Fibroblast of villous mesenchyme (primary cell): ENCODE data around the gene NUP98. TPM values are rescaled to one million over a fixed set of nuclear protein-coding genes. Genes with fewer than 3 reads are reported as not detected.

Experiments
- DNase-seq: peaks from one replicate; pipeline ENCODE4 v3.0.0-alpha.2; 2010; ENCODE audit warnings: low read depth
- H3K4me3 ChIP-seq: 2 replicates; pipeline ENCODE4 v1.5.1; 2011; ENCODE audit warnings: low read depth, mild to moderate bottlenecking, low read length
- total RNA-seq: library from RNA; depleted of rRNA; stranded (reverse); fragments of >200 nt; gene quantifications from 2 replicates; pipeline ENCODE4 v1.2.3, GENCODE V29; 2012
- TF ChIP-seq, protein P1 (sequence below): IDR thresholded peaks from 2 replicates; pipeline ENCODE4 v1.5.1; 2012; ENCODE audit warnings: low read depth, mild to moderate bottlenecking, low read length; ENCODE audit not compliant: insufficient read depth

Gene NUP98
- total RNA-seq, 1 donor, result 183 TPM

DNA sequence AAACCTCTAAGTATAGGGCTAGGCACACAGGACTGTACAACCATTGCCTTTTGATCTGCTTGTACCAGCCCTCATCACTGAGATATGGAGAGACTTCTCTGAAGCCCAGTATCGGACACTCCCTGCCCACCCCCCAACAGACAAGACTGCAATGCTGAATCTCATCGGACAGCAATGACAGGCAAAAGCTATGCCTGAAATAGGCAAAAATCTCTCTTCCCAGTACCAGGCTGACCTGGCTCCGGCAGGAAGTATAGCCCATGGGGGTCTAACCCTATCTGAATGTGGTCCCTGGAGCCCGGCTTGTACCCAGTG lies 37.0 kb upstream of the NUP98 start:
- TF ChIP-seq, protein P1, sequence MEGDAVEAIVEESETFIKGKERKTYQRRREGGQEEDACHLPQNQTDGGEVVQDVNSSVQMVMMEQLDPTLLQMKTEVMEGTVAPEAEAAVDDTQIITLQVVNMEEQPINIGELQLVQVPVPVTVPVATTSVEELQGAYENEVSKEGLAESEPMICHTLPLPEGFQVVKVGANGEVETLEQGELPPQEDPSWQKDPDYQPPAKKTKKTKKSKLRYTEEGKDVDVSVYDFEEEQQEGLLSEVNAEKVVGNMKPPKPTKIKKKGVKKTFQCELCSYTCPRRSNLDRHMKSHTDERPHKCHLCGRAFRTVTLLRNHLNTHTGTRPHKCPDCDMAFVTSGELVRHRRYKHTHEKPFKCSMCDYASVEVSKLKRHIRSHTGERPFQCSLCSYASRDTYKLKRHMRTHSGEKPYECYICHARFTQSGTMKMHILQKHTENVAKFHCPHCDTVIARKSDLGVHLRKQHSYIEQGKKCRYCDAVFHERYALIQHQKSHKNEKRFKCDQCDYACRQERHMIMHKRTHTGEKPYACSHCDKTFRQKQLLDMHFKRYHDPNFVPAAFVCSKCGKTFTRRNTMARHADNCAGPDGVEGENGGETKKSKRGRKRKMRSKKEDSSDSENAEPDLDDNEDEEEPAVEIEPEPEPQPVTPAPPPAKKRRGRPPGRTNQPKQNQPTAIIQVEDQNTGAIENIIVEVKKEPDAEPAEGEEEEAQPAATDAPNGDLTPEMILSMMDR, result no peak
- DNase-seq, result no peak
- H3K4me3 ChIP-seq, result no peak overlapping the region

DNA sequence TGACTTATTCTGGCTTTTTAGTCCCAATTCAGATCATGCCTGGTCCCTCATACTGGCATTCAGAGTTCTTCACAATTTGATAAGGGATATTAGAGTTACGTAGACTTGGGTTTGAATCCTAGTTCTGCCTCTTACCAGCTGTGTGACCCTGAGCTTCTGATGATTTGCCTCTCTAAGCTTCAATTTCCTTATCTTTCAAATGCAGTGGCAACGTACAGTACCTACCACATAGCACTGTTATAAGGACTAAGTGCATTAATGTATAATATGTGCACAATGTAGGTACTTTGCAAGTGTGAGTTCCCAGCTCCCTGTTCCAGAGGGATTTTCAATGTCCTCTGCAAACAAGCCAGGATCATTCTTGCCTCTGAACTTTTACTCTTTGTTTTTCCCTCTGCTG lies 36.1 kb upstream of the NUP98 start:
- H3K4me3 ChIP-seq, result no peak overlapping the region
- DNase-seq, result no peak

DNA sequence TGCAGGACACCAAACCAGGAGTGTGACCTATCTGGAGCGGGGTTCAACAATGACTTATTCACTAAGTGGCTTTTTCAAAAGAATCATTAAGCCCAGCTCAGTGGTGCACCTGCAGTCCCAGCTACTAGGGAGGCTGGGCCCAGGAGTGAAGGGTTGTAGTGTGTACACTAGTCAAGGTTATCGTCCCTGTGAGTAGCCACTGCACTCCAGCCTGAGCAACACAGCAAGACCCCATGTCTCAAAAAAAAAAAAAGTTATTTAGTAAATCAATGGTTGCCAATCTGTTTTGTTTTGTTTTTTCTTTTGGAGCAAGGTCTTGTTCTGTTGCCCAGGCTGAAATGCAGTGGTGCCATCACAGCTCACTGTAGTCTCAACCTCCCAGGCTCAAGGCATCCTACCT lies 35.5 kb upstream of the NUP98 start:
- DNase-seq, result no peak

More for the DNA sequence above, 36.1 kb upstream of the NUP98 start:
- TF ChIP-seq, protein P1, result no peak

DNA sequence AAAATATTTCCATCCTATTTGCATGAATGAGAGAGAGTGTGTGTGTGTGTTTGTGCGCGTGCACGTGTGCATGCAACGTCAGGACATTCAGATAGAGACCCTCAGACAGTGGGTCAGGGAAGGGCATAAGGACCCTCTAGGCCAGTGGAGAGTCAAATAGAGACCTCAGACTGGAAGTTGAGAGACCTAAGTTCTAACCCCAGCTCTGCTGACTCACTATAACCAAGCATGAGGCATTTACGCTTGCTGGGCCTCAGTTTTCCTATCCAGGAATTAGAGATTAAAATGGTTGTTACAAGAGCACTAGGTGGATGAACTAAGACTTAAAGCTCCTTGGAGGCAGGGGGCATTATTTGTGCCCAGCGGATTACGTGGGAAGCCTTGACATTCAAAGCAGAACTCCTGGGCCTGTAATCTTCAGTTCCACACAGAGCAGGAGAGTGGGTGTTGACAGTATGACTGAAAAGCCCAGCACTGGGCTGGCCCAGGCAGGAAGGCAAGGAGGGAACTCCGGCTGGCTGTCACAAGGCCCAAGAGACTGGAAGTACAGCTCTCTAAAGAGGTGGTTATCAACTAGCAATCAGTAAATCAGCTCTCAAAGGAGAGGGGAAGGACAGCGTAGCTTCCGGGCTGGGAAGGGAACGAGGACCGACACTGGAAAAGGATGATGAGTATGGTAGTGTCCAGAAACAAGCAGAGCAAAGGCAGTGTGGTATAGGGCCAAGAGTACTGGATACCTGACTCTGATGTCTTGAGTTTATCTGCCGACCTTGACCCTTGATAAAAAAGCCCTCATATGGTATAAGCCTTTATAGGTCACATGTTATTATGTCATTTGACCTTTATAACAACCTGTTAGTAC lies 34.3 kb upstream of the NUP98 start:
- TF ChIP-seq, protein P1, result no peak
- H3K4me3 ChIP-seq, result no peak overlapping the region
- DNase-seq, result no peak

More for the DNA sequence above, 35.5 kb upstream of the NUP98 start:
- no peak overlapping the region for H3K4me3 ChIP-seq
- TF ChIP-seq, protein P1, result no peak

DNA sequence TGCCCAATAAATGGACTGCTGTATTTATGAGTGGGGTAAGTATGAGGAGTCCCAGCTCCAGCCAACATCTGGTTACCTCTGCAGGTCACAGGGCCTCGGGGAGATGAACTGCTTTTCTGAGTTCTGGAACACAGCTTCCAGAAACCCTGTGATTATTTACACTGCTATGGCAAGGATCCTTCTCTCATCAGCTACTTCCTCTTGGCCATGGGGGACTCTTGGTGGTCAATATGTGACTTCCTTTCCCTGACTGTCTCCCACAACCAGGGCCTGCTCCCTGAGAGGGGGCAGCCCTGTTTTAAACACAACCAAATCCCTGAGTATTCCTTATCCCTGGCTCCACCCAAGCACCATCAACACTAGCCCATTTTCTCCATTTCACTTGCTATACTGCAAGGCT lies 33.4 kb upstream of the NUP98 start:
- H3K4me3 ChIP-seq, result no peak overlapping the region
- TF ChIP-seq, protein P1, result no peak
- DNase-seq, result no peak

DNA sequence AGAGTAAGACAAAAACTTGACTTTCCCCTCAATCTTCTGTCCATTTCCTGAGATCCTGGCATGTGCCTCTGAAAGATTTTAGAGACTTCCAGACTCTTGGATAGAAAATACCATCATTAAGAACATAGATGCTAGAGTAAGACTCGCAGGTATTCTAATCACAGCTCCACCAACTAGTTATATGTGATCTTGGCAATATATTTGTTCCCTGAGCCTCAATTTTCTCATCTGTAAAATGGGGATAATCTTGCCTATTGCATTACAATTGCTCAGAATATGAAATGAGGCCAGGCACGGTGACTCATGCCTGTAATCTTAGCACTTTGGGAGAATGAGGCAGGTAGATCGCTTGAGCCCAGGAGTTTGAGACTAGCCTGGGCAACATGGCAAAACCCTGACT lies 32.7 kb upstream of the NUP98 start:
- TF ChIP-seq, protein P1, result no peak
- no peak for DNase-seq
- H3K4me3 ChIP-seq, result no peak overlapping the region
